Measurements from ENCODE around the gene SRGAP3.

GRCh38 chr3:8986741-8987140, 262.7 kb downstream of the SRGAP3 start:
- TF ChIP-seq, protein P1, sequence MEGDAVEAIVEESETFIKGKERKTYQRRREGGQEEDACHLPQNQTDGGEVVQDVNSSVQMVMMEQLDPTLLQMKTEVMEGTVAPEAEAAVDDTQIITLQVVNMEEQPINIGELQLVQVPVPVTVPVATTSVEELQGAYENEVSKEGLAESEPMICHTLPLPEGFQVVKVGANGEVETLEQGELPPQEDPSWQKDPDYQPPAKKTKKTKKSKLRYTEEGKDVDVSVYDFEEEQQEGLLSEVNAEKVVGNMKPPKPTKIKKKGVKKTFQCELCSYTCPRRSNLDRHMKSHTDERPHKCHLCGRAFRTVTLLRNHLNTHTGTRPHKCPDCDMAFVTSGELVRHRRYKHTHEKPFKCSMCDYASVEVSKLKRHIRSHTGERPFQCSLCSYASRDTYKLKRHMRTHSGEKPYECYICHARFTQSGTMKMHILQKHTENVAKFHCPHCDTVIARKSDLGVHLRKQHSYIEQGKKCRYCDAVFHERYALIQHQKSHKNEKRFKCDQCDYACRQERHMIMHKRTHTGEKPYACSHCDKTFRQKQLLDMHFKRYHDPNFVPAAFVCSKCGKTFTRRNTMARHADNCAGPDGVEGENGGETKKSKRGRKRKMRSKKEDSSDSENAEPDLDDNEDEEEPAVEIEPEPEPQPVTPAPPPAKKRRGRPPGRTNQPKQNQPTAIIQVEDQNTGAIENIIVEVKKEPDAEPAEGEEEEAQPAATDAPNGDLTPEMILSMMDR (IDR thresholded peaks at IDR 0.05): no peak
- no peak for TF ChIP-seq POLR2A (IDR thresholded peaks at IDR 0.05)
